K562 (cell line): ENCODE data around the gene PPP1R15B. TPM values are rescaled to one million over a fixed set of nuclear protein-coding genes. Genes with fewer than 3 reads are reported as not detected.

Experiments
- CC2D1A ChIP-seq: fragments of 450-650 bp; IDR thresholded peaks from 2 replicates; pipeline ENCODE4 v1.6.1; 2017; ENCODE audit warnings: mild to moderate bottlenecking
- COPS2 ChIP-seq: fragments of 450-650 bp; conservative IDR thresholded peaks from 2 replicates; pipeline ENCODE4 v1.6.1; 2016; ENCODE audit warnings: mild to moderate bottlenecking, moderate library complexity
- CUX1 ChIP-seq: fragments of 200-800 bp; sonication (Bioruptor generic); IDR thresholded peaks from 2 replicates; pipeline ENCODE4 v1.6.1; 2016; ENCODE audit warnings: missing genetic modification characterization, missing compliant biosample characterization
- FOXP1 ChIP-seq: sonication (generic); formaldehyde crosslinking; IDR thresholded peaks from 2 replicates; pipeline ENCODE4 v1.8.0; 2022; ENCODE audit warnings: mild to moderate bottlenecking, missing genetic modification reagents
- GATAD2B ChIP-seq: fragments of 450-650 bp; IDR thresholded peaks from 2 replicates; pipeline ENCODE4 v1.6.1; 2017; ENCODE audit warnings: mild to moderate bottlenecking, borderline replicate concordance
- NR2C2 ChIP-seq, 2 experiments: fragments of 200-800 bp in 1 of 2; sonication (Bioruptor generic) in 1 of 2; sonication (generic) in 1 of 2; formaldehyde crosslinking in 1 of 2; IDR thresholded peaks; 2 replicates each; pipeline versions ENCODE4 v1.6.1 to v1.8.0; 2016 to 2022; ENCODE audit warnings: mild to moderate bottlenecking in 1 of 2, missing compliant biosample characterization in 1 of 2, missing genetic modification characterization in 1 of 2, missing genetic modification reagents in 1 of 2
- NRF1 ChIP-seq, 2 experiments: fragments of 450-650 bp; IDR thresholded peaks in 1 of 2; conservative IDR thresholded peaks in 1 of 2; 2 replicates each; pipeline ENCODE4 v1.6.1; 2014; ENCODE audit warnings: mild to moderate bottlenecking in 2 of 2
- RNF2 ChIP-seq: sonication (generic); IDR thresholded peaks from 2 replicates; pipeline ENCODE4 v1.6.1; 2016
- SMARCA4 ChIP-seq: fragments of 450-650 bp; IDR thresholded peaks from 2 replicates; pipeline ENCODE4 v1.6.1; 2016
- STAT5B ChIP-seq: fragments of 250-450 bp; sonication (Bioruptor Pico); IDR thresholded peaks from 2 replicates; pipeline ENCODE4 v1.8.0; 2021; ENCODE audit warnings: mild to moderate bottlenecking, inconsistent platforms
- TCFL5 ChIP-seq: fragments of 250-450 bp; sonication (Bioruptor Pico); conservative IDR thresholded peaks from 2 replicates; pipeline ENCODE4 v1.6.1; 2021; ENCODE audit warnings: mild to moderate bottlenecking, moderate library complexity, matching md5 sums
- ZNF277 ChIP-seq: fragments of 250-450 bp; sonication (Bioruptor Pico); IDR thresholded peaks from 2 replicates; pipeline ENCODE4 v1.8.0; 2022; ENCODE audit warnings: inconsistent platforms, mild to moderate bottlenecking, moderate library complexity, borderline replicate concordance
- ZNF445 ChIP-seq: fragments of 250-450 bp; sonication (Bioruptor Pico); IDR thresholded peaks from 2 replicates; pipeline ENCODE4 v1.4.0; 2020; ENCODE audit warnings: low read depth, mild to moderate bottlenecking, moderate library complexity
- polyA plus RNA-seq, 8 experiments: library from polyadenylated mRNA; depleted of rRNA in 4 of 8; stranded (reverse) in 5 of 8; unstranded in 3 of 8; fragments of >200 nt; fragmentation: Nextera tagmentation in 2 of 8; fragmentation: Illumina TruSeq in 1 of 8; extraction: Ambion mirVana in 2 of 8; extraction: Trizol in 1 of 8; gene quantifications; 2 replicates each; pipeline versions ENCODE4 v1.2.1 to v1.2.3, GENCODE V29; 2011 to 2014; ENCODE audit warnings: inconsistent platforms in 1 of 8, missing spikeins in 1 of 8
- total RNA-seq, 7 experiments: library from RNA; depleted of rRNA in 6 of 7; stranded (reverse); fragments of >200 nt in 6 of 7; fragmentation: Illumina TruSeq in 2 of 7; extraction: Trizol in 2 of 7; gene quantifications; 2 replicates each; pipeline versions ENCODE4 v1.2.1 to v1.2.3, GENCODE V29; 2011 to 2021; ENCODE audit warnings: low replicate concordance in 1 of 7
- TF ChIP-seq, protein P1 (sequence below), 2 experiments: fragments of 450-650 bp; IDR thresholded peaks; 2 replicates each; pipeline ENCODE4 v1.6.1; 2018; ENCODE audit warnings: mild to moderate bottlenecking in 2 of 2, low read depth in 1 of 2; ENCODE audit not compliant: partially characterized antibody in 2 of 2
- TF ChIP-seq, protein P2 (sequence below): sonication (generic); formaldehyde crosslinking; IDR thresholded peaks from 2 replicates; pipeline ENCODE4 v1.8.1; 2022; ENCODE audit warnings: missing genetic modification reagents

PPP1R15B gene
- total and polyA plus RNA-seq, 9 of the 15 experiments (the other 6 are each of a cell fraction or from before 2014, with no cell fraction given) = 17.0 to 48.1 (median 30.8) TPM

GRCh38 chr1:204363335-204364114, 48.1 kb downstream of the PPP1R15B start (continued):
- TF ChIP-seq CUX1 (CRISPR knock-in tag) (no peak), CC2D1A (peak; percentile 95), ZNF277 (CRISPR knock-in tag) (no peak), ZNF445 (CRISPR knock-in tag) (no peak), COPS2 (no peak), FOXP1 (CRISPR knock-in tag) (no peak), SMARCA4 (0 out of 2 replicates have a peak, but pooled peaks have one; percentile 31), NRF1 (conservative IDR thresholded peaks at IDR 0.05 in 1 of 2, IDR thresholded peaks at IDR 0.05 in 1 of 2) (peak; percentile 10 to 42; a peak in 3 of 4 replicates), STAT5B (no peak), NR2C2 (CRISPR knock-in tag; IDR thresholded peaks at IDR 0.05) (no peak), NR2C2 (tag; IDR thresholded peaks at IDR 0.05) (peak; percentile 67), TCFL5 (CRISPR knock-in tag) (no peak), GATAD2B (no peak), RNF2 (peak; percentile 74; the same call in 1 of the 2 replicates)
- TF ChIP-seq, protein P1, sequence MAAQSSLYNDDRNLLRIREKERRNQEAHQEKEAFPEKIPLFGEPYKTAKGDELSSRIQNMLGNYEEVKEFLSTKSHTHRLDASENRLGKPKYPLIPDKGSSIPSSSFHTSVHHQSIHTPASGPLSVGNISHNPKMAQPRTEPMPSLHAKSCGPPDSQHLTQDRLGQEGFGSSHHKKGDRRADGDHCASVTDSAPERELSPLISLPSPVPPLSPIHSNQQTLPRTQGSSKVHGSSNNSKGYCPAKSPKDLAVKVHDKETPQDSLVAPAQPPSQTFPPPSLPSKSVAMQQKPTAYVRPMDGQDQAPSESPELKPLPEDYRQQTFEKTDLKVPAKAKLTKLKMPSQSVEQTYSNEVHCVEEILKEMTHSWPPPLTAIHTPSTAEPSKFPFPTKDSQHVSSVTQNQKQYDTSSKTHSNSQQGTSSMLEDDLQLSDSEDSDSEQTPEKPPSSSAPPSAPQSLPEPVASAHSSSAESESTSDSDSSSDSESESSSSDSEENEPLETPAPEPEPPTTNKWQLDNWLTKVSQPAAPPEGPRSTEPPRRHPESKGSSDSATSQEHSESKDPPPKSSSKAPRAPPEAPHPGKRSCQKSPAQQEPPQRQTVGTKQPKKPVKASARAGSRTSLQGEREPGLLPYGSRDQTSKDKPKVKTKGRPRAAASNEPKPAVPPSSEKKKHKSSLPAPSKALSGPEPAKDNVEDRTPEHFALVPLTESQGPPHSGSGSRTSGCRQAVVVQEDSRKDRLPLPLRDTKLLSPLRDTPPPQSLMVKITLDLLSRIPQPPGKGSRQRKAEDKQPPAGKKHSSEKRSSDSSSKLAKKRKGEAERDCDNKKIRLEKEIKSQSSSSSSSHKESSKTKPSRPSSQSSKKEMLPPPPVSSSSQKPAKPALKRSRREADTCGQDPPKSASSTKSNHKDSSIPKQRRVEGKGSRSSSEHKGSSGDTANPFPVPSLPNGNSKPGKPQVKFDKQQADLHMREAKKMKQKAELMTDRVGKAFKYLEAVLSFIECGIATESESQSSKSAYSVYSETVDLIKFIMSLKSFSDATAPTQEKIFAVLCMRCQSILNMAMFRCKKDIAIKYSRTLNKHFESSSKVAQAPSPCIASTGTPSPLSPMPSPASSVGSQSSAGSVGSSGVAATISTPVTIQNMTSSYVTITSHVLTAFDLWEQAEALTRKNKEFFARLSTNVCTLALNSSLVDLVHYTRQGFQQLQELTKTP (IDR thresholded peaks at IDR 0.05; ENCODE audit: low read depth in 1 of 2, partially characterized antibody in 2 of 2) = peak in 1 of 2 experiments; percentile 53
- TF ChIP-seq, protein P2, sequence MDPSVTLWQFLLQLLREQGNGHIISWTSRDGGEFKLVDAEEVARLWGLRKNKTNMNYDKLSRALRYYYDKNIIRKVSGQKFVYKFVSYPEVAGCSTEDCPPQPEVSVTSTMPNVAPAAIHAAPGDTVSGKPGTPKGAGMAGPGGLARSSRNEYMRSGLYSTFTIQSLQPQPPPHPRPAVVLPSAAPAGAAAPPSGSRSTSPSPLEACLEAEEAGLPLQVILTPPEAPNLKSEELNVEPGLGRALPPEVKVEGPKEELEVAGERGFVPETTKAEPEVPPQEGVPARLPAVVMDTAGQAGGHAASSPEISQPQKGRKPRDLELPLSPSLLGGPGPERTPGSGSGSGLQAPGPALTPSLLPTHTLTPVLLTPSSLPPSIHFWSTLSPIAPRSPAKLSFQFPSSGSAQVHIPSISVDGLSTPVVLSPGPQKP = no peak
